Bronchial epithelial cell (primary cell): ENCODE measurements around the gene GABRD. TPM values are rescaled to one million over a fixed set of nuclear protein-coding genes. Genes with fewer than 3 reads are reported as not detected.

ENCODE experiments used
- DNase-seq: peaks from one replicate; pipeline ENCODE4 v3.0.0-alpha.2; 2010; ENCODE audit warnings: low read depth
- FAIRE-seq: peaks from 2 replicates; lab custom pipeline; 2011; peaks lifted over from hg19 to GRCh38; lab: Jason Lieb, UNC
- H3K27me3 ChIP-seq: 2 replicates; pipeline ENCODE4 v1.5.1; 2011; ENCODE audit warnings: low read length; ENCODE audit not compliant: control insufficient read depth, insufficient read depth
- H3K36me3 ChIP-seq: 2 replicates; pipeline ENCODE4 v1.5.1; 2011; ENCODE audit warnings: low read length; ENCODE audit not compliant: control insufficient read depth, insufficient read depth
- H3K4me3 ChIP-seq: 2 replicates; pipeline ENCODE4 v1.5.1; 2011; ENCODE audit warnings: mild to moderate bottlenecking, low read depth, low read length, control low read depth
- total RNA-seq: library from RNA; depleted of rRNA; stranded (reverse); fragments of >200 nt; gene quantifications from 2 replicates; pipeline ENCODE4 v1.2.1, GENCODE V29; 2014
- TF ChIP-seq, protein P1 (sequence below): IDR thresholded peaks from 2 replicates; pipeline ENCODE4 v1.5.1; 2011; ENCODE audit warnings: mild to moderate bottlenecking, moderate library complexity, low read length, control low read depth, inconsistent platforms; ENCODE audit not compliant: insufficient read depth, severe bottlenecking

GABRD gene
- total RNA-seq, 1 donor from 2014 or later = not detected

DNA sequence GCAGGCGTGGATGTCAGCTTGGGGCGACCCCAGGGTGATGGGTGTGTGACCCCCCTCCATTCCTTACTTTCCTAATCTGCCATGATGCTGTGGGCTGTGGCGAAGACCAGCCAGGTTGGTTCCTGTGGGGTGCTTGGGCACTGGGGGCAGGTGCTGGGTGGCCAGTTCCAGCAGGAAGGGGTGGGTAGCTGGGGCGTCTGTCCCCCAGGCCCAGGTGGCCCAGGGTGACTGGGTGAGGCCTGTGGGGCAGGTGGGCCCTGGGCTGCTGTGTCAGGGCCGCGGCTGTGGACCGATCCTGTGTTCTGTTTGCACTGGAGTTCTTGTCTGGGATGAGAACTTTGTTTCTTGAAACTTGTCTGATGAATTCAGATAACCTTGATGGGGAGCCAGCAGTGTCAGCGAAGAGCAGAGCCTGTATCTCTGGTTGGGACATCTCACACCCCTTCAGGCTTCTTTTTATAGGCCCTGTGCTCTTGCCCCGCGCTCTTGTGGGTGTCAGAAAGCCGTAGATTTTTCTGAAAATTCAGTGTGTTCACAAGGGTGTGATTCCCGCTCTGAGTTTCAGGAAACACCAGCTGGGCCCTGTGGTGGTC is 34.7 kb downstream of the GABRD start:
- no peaks in the 10 kb centered on the region for H3K27me3 ChIP-seq
- TF ChIP-seq, protein P1, sequence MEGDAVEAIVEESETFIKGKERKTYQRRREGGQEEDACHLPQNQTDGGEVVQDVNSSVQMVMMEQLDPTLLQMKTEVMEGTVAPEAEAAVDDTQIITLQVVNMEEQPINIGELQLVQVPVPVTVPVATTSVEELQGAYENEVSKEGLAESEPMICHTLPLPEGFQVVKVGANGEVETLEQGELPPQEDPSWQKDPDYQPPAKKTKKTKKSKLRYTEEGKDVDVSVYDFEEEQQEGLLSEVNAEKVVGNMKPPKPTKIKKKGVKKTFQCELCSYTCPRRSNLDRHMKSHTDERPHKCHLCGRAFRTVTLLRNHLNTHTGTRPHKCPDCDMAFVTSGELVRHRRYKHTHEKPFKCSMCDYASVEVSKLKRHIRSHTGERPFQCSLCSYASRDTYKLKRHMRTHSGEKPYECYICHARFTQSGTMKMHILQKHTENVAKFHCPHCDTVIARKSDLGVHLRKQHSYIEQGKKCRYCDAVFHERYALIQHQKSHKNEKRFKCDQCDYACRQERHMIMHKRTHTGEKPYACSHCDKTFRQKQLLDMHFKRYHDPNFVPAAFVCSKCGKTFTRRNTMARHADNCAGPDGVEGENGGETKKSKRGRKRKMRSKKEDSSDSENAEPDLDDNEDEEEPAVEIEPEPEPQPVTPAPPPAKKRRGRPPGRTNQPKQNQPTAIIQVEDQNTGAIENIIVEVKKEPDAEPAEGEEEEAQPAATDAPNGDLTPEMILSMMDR = no peak
- DNase-seq (no peak), FAIRE-seq (no peak)
- H3K4me3 ChIP-seq = no peak overlapping the region
- H3K36me3 ChIP-seq = peaks cover 8% of the 10 kb centered on the region

DNA sequence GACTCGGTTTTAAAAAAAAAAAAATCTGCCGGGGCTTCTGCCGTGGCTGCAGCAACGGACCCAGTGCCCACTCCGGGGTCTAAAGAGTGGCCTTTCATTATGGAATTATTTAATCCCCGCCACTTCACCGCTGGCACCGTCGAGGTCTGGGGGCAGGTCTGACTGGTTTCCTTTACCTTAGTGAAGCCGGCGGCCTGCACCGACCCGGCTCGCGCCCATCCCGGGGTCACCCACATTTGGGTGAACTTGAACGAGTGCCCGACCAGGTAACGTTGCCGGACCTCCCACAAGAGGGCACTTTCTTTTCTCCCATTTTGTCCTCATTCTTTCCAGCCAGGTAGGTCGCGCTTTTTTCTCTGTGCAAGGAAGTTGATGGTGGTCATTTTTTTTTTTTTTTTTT is 35.4 kb downstream of the GABRD start:
- H3K27me3 ChIP-seq = no peaks in the 10 kb centered on the region
- TF ChIP-seq, protein P1 = no peak
- no peak overlapping the region for H3K4me3 ChIP-seq
- H3K36me3 ChIP-seq = peaks cover 8% of the 10 kb centered on the region
- FAIRE-seq (no peak), DNase-seq (no peak)

GRCh38 chr1:2055911-2056575 is 36.9 kb downstream of the GABRD start:
- H3K27me3 ChIP-seq = no peaks in the 10 kb centered on the region
- FAIRE-seq (no peak), DNase-seq (no peak)
- H3K4me3 ChIP-seq = no peak overlapping the region
- TF ChIP-seq, protein P1 = no peak
- H3K36me3 ChIP-seq = peaks cover 12% of the 10 kb centered on the region

DNA sequence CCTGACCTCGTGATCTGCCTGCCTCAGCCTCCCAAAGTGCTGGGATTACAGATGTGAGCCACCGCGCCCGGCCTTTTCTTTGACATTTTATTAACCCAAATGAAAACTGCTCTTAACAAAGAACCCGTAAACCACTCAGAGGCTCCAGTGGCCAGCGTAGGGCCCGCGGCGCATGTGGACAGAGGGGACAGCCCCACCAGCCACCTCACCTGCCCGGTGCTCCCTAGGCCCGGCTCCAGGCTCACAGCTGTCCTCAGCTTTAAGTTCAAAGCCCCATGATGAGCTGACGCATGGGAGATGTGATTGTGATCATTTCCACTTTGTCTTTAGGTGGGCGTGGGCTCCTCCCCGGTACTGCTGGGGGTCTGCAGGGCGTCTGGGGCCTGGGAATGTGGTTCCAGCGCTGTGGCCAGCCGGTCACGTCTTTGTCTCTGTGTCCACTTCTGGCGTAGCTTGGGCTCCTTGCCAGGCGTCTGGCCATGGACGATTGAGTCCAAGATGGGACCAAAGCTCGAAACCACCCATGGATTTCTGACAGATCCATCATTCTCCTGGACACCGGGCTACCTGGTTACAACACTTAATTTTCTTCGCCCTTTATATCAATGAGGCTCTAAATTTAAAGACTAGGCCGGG is 37.9 kb downstream of the GABRD start:
- Histone ChIP-seq H3K4me3 (no peak overlapping the region), H3K36me3 (peaks cover 19% of the 10 kb centered on the region), H3K27me3 (no peaks in the 10 kb centered on the region)
- DNase-seq (no peak), FAIRE-seq (no peak)
- TF ChIP-seq, protein P1 = no peak

DNA sequence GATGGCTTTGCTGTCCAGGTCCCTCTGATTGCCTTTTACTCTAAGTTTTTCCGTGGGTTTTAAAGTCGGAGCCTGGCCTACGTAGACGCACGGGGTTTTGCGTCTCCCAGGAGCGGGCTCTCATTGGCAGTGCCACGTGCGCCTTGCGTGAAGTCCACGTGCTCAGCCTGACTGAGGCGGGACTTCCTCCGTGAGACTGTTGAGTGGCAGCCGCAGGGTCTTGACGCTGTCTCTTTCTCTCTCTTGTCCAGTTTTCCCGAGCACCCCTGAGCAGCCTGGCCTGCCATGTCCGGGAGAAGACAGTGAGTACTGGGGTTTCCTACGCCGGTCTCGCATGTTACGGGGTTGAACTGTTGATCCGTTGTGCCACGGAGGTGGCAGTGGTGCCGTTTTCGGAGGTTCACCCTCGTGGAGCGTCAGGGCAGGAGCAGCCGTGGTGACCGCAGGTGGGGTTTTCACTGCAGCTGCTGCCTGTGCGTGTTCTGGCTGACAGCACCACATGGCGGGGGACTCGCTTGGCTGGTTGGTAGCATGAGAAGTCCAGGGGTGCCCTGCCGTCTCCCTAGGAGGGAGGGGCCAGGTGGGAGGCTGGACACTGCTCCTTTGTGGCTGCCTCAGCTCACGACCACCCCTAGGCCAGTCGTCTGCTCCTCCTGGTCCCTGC is 40.3 kb downstream of the GABRD start:
- FAIRE-seq = no peak
- TF ChIP-seq, protein P1 = no peak
- peaks cover 19% of the 10 kb centered on the region for H3K36me3 ChIP-seq
- no peak overlapping the region for H3K4me3 ChIP-seq
- H3K27me3 ChIP-seq = no peaks in the 10 kb centered on the region
- no peak for DNase-seq
